ENCODE measurements around the gene NUDT16L1.
"Not testable (repeated sequence)": the region's sequence is repeated elsewhere in the genome, so short reads cannot be mapped to it uniquely, and the experiment has no call there.

The NUDT16L1 gene

DNA sequence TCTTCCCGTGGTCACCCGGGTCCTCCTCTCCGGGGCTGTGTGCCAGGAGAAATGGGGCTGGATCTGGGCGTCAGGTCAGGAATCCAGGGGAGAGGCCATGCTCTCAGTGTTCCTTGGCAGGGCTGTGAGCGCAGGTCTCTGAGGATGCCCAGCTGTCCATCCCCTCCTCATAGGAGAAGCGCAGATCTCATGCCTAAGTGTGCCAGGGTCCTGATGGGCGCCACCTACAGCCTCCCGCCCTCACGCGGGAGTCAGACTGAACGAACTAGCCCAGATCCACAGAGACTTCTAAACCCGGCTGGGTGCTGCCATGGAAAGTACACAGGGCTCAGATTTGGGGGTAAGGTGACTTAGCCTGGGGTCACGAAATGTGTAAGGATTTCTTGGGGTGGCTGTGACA is 44.4 kb upstream of the NUDT16L1 start:
- no peak overlapping the region for H3K4me3 ChIP-seq (replicated peaks; ENCODE audit: insufficient read depth, low read length)
- TF ChIP-seq, protein P1, sequence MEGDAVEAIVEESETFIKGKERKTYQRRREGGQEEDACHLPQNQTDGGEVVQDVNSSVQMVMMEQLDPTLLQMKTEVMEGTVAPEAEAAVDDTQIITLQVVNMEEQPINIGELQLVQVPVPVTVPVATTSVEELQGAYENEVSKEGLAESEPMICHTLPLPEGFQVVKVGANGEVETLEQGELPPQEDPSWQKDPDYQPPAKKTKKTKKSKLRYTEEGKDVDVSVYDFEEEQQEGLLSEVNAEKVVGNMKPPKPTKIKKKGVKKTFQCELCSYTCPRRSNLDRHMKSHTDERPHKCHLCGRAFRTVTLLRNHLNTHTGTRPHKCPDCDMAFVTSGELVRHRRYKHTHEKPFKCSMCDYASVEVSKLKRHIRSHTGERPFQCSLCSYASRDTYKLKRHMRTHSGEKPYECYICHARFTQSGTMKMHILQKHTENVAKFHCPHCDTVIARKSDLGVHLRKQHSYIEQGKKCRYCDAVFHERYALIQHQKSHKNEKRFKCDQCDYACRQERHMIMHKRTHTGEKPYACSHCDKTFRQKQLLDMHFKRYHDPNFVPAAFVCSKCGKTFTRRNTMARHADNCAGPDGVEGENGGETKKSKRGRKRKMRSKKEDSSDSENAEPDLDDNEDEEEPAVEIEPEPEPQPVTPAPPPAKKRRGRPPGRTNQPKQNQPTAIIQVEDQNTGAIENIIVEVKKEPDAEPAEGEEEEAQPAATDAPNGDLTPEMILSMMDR (IDR thresholded peaks at IDR 0.05; ENCODE audit: insufficient read depth, low read length): no peak
- no peak for TF ChIP-seq GABPA (IDR thresholded peaks at IDR 0.05; ENCODE audit: low read depth)
- no peak for TF ChIP-seq POLR2AphosphoS5 (IDR thresholded peaks at IDR 0.05; ENCODE audit: low read depth)
- TF ChIP-seq, protein P2, sequence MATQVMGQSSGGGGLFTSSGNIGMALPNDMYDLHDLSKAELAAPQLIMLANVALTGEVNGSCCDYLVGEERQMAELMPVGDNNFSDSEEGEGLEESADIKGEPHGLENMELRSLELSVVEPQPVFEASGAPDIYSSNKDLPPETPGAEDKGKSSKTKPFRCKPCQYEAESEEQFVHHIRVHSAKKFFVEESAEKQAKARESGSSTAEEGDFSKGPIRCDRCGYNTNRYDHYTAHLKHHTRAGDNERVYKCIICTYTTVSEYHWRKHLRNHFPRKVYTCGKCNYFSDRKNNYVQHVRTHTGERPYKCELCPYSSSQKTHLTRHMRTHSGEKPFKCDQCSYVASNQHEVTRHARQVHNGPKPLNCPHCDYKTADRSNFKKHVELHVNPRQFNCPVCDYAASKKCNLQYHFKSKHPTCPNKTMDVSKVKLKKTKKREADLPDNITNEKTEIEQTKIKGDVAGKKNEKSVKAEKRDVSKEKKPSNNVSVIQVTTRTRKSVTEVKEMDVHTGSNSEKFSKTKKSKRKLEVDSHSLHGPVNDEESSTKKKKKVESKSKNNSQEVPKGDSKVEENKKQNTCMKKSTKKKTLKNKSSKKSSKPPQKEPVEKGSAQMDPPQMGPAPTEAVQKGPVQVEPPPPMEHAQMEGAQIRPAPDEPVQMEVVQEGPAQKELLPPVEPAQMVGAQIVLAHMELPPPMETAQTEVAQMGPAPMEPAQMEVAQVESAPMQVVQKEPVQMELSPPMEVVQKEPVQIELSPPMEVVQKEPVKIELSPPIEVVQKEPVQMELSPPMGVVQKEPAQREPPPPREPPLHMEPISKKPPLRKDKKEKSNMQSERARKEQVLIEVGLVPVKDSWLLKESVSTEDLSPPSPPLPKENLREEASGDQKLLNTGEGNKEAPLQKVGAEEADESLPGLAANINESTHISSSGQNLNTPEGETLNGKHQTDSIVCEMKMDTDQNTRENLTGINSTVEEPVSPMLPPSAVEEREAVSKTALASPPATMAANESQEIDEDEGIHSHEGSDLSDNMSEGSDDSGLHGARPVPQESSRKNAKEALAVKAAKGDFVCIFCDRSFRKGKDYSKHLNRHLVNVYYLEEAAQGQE (IDR thresholded peaks at IDR 0.05; ENCODE audit: insufficient replicate concordance, low read depth): no peak
- no peak for TF ChIP-seq SPI1 (IDR thresholded peaks at IDR 0.05; ENCODE audit: borderline replicate concordance, low read depth)
- no peaks in the 10 kb centered on the region for H3K27me3 ChIP-seq (ENCODE audit: insufficient read depth, poor library complexity, severe bottlenecking)
- H3K27ac ChIP-seq (replicated peaks): no peak overlapping the region
- no peak for DNase-seq (ENCODE audit: low read depth in 1 of 2, low spot score in 1 of 2)

DNA sequence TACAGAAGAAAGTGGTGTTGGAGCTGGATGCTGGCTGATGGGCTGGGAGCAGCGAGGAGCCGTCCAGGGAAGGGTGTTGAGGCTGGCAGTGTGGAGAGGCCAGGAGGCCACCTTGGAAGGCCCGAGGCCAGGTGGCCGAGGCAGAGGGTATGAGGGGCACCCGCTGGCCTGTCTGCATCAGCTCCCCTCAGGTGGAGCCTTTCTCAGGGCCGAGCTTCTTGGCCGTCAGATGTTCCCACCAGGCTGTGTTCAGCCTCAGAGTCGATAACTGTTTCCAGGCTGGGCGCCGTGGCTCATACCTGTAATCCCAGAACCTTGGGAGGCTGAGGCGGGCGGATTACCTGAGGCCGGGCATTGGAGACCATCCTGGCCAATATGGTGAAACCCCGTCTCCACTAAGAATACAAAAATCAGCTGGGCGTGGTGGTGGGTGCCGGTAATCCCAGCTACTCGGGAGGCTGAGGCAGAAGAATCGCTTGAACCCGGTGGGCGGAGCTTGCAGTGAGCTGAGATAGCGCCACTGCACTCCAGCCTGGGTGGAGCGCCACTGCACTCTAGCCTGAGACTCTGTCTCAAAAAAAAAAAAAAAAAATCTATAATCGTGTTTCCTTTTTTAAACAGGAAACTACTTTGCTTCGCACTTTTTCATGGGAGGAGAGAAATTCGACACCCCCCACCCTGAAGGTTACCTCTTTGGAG is 43.5 kb upstream of the NUDT16L1 start:
- TF ChIP-seq, protein P2 (IDR thresholded peaks at IDR 0.05; ENCODE audit: insufficient replicate concordance, low read depth): no peak
- TF ChIP-seq SPI1 (IDR thresholded peaks at IDR 0.05; ENCODE audit: borderline replicate concordance, low read depth) (no peak), POLR2AphosphoS5 (IDR thresholded peaks at IDR 0.05; ENCODE audit: low read depth) (no peak), GABPA (IDR thresholded peaks at IDR 0.05; ENCODE audit: low read depth) (no peak)
- TF ChIP-seq, protein P1 (IDR thresholded peaks at IDR 0.05; ENCODE audit: insufficient read depth, low read length): no peak
- H3K27me3 ChIP-seq (ENCODE audit: insufficient read depth, poor library complexity, severe bottlenecking): no peaks in the 10 kb centered on the region
- 0 out of 2 replicates have a peak overlapping the region, but pooled peaks have one; percentile 33 for H3K27ac ChIP-seq (replicated peaks)
- no peak overlapping the region for H3K4me3 ChIP-seq (replicated peaks; ENCODE audit: insufficient read depth, low read length)
- no peak for DNase-seq (ENCODE audit: low read depth in 1 of 2, low spot score in 1 of 2)

GRCh38 chr16:4650443-4651074 is 42.8 kb upstream of the NUDT16L1 start:
- DNase-seq (ENCODE audit: low read depth in 1 of 2, low spot score in 1 of 2): peak; percentile 78 to 88
- not testable (repeated sequence) for H3K27me3 ChIP-seq (ENCODE audit: insufficient read depth, poor library complexity, severe bottlenecking); H3K4me3 ChIP-seq (replicated peaks; ENCODE audit: insufficient read depth, low read length)
- TF ChIP-seq POLR2AphosphoS5 (IDR thresholded peaks at IDR 0.05; ENCODE audit: low read depth): peak; percentile 75
- TF ChIP-seq, protein P1 (IDR thresholded peaks at IDR 0.05; ENCODE audit: insufficient read depth, low read length): peak; percentile 95
- H3K27ac ChIP-seq (replicated peaks): 0 out of 2 replicates have a peak overlapping the region, but pooled peaks have one; percentile 33
